ENCODE measurements around the gene PLCL1. TPM values are rescaled to one million over a fixed set of nuclear protein-coding genes. Genes with fewer than 3 reads are reported as not detected.
A peak's percentile ranks its signal among the peaks of the same experiment; 100 is the strongest.

PLCL1 gene
- total RNA-seq, 1 experiment from 2014 or later: not detected

GRCh38 chr2:198053148-198053547 lies 248.8 kb downstream of the PLCL1 start:
- Histone ChIP-seq H3K4me2 (no peak overlapping the region), H3K27me3 (ENCODE audit: insufficient read depth, low read depth) (no peaks in the 10 kb centered on the region), H3K4me3 (no peak overlapping the region), H3F3A (ENCODE audit: insufficient read depth, low read depth) (no peaks in the 10 kb centered on the region), H3K9me3 (ENCODE audit: insufficient read depth, low read depth) (no peaks in the 10 kb centered on the region), H3K79me2 (ENCODE audit: low read depth) (no peaks in the 10 kb centered on the region), H3K36me3 (ENCODE audit: low read depth) (no peaks in the 10 kb centered on the region), H3K9me2 (ENCODE audit: insufficient read depth) (no peaks in the 10 kb centered on the region), H2AFZ (no peak overlapping the region), H3K27ac (no peak overlapping the region), H3K4me1 (replicated peaks; ENCODE audit: insufficient read depth) (no peaks in the 10 kb centered on the region), H4K20me1 (ENCODE audit: insufficient read depth) (no peaks in the 10 kb centered on the region)
- CTCF ChIA-PET: no interaction called here
- no peak for DNase-seq
- intact Hi-C loops (cut with micrococcal nuclease; ENCODE audit: unreplicated experiment): no loop called here
- TF ChIP-seq, protein P1, sequence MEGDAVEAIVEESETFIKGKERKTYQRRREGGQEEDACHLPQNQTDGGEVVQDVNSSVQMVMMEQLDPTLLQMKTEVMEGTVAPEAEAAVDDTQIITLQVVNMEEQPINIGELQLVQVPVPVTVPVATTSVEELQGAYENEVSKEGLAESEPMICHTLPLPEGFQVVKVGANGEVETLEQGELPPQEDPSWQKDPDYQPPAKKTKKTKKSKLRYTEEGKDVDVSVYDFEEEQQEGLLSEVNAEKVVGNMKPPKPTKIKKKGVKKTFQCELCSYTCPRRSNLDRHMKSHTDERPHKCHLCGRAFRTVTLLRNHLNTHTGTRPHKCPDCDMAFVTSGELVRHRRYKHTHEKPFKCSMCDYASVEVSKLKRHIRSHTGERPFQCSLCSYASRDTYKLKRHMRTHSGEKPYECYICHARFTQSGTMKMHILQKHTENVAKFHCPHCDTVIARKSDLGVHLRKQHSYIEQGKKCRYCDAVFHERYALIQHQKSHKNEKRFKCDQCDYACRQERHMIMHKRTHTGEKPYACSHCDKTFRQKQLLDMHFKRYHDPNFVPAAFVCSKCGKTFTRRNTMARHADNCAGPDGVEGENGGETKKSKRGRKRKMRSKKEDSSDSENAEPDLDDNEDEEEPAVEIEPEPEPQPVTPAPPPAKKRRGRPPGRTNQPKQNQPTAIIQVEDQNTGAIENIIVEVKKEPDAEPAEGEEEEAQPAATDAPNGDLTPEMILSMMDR (conservative IDR thresholded peaks at IDR 0.05): no peak
- no peak for TF ChIP-seq EZH2 (IDR thresholded peaks at IDR 0.05; ENCODE audit: low read depth)
- no TSS peak for BruUV-seq (replicated peaks)
- POLR2A ChIA-PET (ENCODE audit: unreplicated experiment): no interaction called here

DNA sequence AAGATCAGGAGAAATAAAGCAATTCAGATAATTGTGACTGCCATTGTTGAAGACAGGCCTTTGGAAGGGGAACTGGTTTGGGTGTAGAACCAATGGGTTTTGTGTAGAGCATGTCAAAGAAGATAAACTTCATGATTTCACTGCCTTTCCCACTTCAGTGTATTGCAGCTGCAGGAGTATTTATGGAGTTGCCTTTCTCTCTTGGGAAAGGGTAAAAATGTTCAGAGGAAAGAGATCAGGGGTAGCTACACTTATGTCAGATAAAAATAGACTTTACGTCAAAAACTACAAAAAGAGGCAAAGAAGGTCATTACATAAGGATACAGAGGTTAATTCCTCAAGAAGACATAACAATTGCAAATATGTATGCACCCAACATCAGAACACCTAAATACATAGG lies 249.4 kb downstream of the PLCL1 start:
- H2AFZ ChIP-seq: no peak overlapping the region
- H3F3A ChIP-seq (ENCODE audit: insufficient read depth, low read depth): no peaks in the 10 kb centered on the region
- H3K4me3 ChIP-seq: no peak overlapping the region
- no peaks in the 10 kb centered on the region for H3K27me3 ChIP-seq (ENCODE audit: insufficient read depth, low read depth)
- no peak for DNase-seq
- no peaks in the 10 kb centered on the region for H3K9me3 ChIP-seq (ENCODE audit: insufficient read depth, low read depth)
- no peak for TF ChIP-seq EZH2 (IDR thresholded peaks at IDR 0.05; ENCODE audit: low read depth)
- TF ChIP-seq, protein P1 (conservative IDR thresholded peaks at IDR 0.05): no peak
- no peaks in the 10 kb centered on the region for H3K79me2 ChIP-seq (ENCODE audit: low read depth)
- no peaks in the 10 kb centered on the region for H3K4me1 ChIP-seq (replicated peaks; ENCODE audit: insufficient read depth)
- H3K4me2 ChIP-seq: no peak overlapping the region
- H3K36me3 ChIP-seq (ENCODE audit: low read depth): no peaks in the 10 kb centered on the region
- no TSS peak for BruUV-seq (replicated peaks)
- no peaks in the 10 kb centered on the region for H3K9me2 ChIP-seq (ENCODE audit: insufficient read depth)
- no peaks in the 10 kb centered on the region for H4K20me1 ChIP-seq (ENCODE audit: insufficient read depth)
- intact Hi-C loops (cut with micrococcal nuclease; ENCODE audit: unreplicated experiment): no loop called here
- ChIA-PET POLR2A (ENCODE audit: unreplicated experiment) (no interaction called here), CTCF (no interaction called here)
- H3K27ac ChIP-seq: no peak overlapping the region

GRCh38 chr2:198054299-198054698 lies 249.9 kb downstream of the PLCL1 start:
- no peaks in the 10 kb centered on the region for H3F3A ChIP-seq (ENCODE audit: insufficient read depth, low read depth)
- H3K9me3 ChIP-seq (ENCODE audit: insufficient read depth, low read depth): no peaks in the 10 kb centered on the region
- intact Hi-C loops (cut with micrococcal nuclease; ENCODE audit: unreplicated experiment): no loop called here
- no peaks in the 10 kb centered on the region for H3K9me2 ChIP-seq (ENCODE audit: insufficient read depth)
- no peaks in the 10 kb centered on the region for H3K79me2 ChIP-seq (ENCODE audit: low read depth)
- no peak overlapping the region for H3K4me3 ChIP-seq
- DNase-seq: no peak
- H3K27ac ChIP-seq: no peak overlapping the region
- TF ChIP-seq EZH2 (IDR thresholded peaks at IDR 0.05; ENCODE audit: low read depth): no peak
- TF ChIP-seq, protein P1 (conservative IDR thresholded peaks at IDR 0.05): peak; percentile 44; the same call in 1 of the 2 replicates
- H3K27me3 ChIP-seq (ENCODE audit: insufficient read depth, low read depth): no peaks in the 10 kb centered on the region
- no peaks in the 10 kb centered on the region for H3K36me3 ChIP-seq (ENCODE audit: low read depth)
- H3K4me1 ChIP-seq (replicated peaks; ENCODE audit: insufficient read depth): no peaks in the 10 kb centered on the region
- CTCF ChIA-PET: interaction anchor here (0.7 kb wide), 1 partner anchor 12 kb away, joined by 6 read pairs; no protein-coding TSS in a partner anchor
- POLR2A ChIA-PET (ENCODE audit: unreplicated experiment): no interaction called here
- no peaks in the 10 kb centered on the region for H4K20me1 ChIP-seq (ENCODE audit: insufficient read depth)
- H3K4me2 ChIP-seq: no peak overlapping the region
- H2AFZ ChIP-seq: no peak overlapping the region
- BruUV-seq (replicated peaks): no TSS peak

Measured in PC-9 (cell line).